ENCODE results near the gene XCL1.

GRCh38 chr1:168615965-168616364 is 39.6 kb downstream of the XCL1 start:
- TF ChIP-seq POLR2AphosphoS5 (IDR thresholded peaks at IDR 0.05; ENCODE audit: low read depth, low read length) (no peak), REST (IDR thresholded peaks at IDR 0.05; ENCODE audit: insufficient read depth in 1 of 2, low read depth in 2 of 2, low read length in 2 of 2) (no peak)
